Measurements from ENCODE around the gene ZDHHC4.

ZDHHC4 gene

DNA sequence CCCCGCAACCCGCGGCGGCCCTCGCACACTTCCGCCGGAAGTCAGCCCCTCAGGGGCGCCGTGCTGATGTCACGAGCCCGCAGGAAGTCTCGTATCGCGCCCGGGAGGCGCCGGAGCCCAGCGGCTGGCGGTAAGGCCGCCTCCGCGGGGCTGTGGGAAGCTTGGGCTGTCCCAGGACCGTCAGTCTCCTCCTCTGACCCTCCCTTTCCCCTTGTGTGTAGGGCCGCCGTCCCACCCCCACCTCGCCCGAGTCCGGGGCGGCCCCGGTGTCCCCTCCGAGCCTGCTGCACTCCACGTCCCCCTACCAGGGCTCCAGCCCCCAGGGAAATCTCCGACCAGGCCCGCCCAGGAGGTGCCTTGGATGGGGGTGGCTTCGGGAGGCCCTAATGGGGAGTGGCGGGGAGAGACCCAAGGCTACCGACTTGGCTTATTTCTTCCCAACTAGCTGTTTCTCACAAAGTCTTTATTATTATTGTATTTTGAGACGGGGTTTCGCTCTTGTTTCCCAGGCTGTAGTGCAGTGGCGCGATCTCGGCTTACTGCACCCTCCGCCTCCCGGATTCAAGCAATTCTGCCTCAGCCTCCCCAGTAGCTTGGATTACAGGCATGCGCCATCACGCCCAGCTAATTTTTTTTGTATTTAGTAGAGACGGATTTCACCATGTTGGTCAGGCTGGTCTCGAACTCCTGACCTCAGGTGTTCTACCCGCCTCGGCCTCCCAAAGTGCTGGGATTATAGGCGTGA lies at the start of gene ZDHHC4:
Gene ZDHHC4, plus strand, starts transcription at position 86 of the 745 bp plus-strand sequence. CDS start 3,108 bp downstream, outside the sequence.
- Histone ChIP-seq H3K4me3 (ENCODE audit: low read depth, low read length) (peak within 1 kb of the TSS; percentile 76), H3K27me3 (replicated peaks) (no peaks in the 10 kb centered on the region), H3K36me3 (replicated peaks) (peaks cover 6% of the 10 kb centered on the region), H3K27ac (peak within 1 kb of the TSS; percentile 78)
- in situ Hi-C loops (cut with HindIII; ENCODE audit: low pct_ligation_motif_present, low sequenced_read_pairs): no loop called here
- TF ChIP-seq, protein P1, sequence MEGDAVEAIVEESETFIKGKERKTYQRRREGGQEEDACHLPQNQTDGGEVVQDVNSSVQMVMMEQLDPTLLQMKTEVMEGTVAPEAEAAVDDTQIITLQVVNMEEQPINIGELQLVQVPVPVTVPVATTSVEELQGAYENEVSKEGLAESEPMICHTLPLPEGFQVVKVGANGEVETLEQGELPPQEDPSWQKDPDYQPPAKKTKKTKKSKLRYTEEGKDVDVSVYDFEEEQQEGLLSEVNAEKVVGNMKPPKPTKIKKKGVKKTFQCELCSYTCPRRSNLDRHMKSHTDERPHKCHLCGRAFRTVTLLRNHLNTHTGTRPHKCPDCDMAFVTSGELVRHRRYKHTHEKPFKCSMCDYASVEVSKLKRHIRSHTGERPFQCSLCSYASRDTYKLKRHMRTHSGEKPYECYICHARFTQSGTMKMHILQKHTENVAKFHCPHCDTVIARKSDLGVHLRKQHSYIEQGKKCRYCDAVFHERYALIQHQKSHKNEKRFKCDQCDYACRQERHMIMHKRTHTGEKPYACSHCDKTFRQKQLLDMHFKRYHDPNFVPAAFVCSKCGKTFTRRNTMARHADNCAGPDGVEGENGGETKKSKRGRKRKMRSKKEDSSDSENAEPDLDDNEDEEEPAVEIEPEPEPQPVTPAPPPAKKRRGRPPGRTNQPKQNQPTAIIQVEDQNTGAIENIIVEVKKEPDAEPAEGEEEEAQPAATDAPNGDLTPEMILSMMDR (IDR thresholded peaks at IDR 0.05; ENCODE audit: low read depth, low read length, missing control alignments): no peak
- DNase-seq: peak; percentile 76

DNA sequence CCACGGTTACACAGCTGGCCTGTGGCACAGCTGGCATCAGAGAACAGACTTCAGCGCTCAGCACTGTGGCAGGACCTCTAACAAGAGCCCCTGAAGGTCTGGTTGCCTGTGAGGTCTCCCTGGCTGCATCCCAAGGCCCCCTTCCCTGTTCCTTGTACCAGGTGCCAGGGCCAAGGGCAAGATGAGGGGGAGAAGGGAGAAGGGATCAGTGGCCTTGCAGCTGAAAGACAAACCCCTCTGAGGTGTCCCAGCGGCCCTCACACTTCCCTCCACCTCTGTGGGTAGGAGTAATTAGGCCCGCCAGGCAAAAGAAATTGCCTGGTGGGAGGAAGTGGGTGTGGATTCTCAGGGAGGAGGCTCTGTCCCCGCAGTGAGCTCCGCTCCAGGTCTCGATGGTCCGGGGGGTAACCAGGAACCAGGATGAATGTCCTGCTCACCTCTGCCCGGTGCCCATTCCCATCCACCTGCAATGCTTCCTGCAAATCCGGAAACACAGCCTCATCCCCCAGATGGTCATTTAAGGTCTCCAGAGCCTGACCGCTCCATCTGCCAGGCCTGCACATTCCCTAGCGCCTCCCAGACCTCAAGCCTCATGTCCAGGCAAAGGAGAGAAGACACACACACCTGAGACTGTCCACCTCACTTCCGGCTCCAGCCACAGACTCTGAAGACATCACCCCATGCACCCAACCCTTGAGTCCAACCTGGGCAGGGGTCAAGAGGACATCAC lies 48.7 kb upstream of the ZDHHC4 start:
- TF ChIP-seq, protein P1 (IDR thresholded peaks at IDR 0.05; ENCODE audit: low read depth, low read length, missing control alignments): no peak
- in situ Hi-C loops (cut with HindIII; ENCODE audit: low pct_ligation_motif_present, low sequenced_read_pairs): no loop called here
- H3K27me3 ChIP-seq (replicated peaks): peaks cover 25% of the 10 kb centered on the region

DNA sequence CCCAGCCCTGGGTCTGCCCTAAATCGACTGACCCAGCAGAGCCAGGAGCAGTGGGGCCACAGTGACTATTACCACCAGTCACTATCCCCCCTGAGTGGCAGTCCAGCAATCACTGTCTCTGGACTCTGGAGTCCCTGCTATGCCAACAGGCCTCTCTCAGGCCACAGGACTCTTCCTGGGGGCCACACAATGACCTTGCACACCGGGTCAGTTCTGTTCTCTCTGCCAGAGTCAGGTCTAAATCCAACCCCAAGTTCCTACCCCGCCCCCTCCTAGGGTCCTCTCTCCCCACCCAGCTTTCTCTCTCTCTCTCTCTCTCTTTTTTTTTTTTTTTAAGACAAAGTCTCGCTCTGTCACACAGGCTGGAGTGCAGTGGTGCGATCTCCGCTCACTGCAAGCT lies 47.6 kb upstream of the ZDHHC4 start:
- in situ Hi-C loops (cut with HindIII; ENCODE audit: low pct_ligation_motif_present, low sequenced_read_pairs): no loop called here
- peaks cover 25% of the 10 kb centered on the region for H3K27me3 ChIP-seq (replicated peaks)

More for the DNA sequence above, 48.7 kb upstream of the ZDHHC4 start:
- Histone ChIP-seq H3K27ac (no peak overlapping the region), H3K36me3 (replicated peaks) (no peaks in the 10 kb centered on the region), H3K4me3 (ENCODE audit: low read depth, low read length) (no peak overlapping the region)
- no peak for DNase-seq

DNA sequence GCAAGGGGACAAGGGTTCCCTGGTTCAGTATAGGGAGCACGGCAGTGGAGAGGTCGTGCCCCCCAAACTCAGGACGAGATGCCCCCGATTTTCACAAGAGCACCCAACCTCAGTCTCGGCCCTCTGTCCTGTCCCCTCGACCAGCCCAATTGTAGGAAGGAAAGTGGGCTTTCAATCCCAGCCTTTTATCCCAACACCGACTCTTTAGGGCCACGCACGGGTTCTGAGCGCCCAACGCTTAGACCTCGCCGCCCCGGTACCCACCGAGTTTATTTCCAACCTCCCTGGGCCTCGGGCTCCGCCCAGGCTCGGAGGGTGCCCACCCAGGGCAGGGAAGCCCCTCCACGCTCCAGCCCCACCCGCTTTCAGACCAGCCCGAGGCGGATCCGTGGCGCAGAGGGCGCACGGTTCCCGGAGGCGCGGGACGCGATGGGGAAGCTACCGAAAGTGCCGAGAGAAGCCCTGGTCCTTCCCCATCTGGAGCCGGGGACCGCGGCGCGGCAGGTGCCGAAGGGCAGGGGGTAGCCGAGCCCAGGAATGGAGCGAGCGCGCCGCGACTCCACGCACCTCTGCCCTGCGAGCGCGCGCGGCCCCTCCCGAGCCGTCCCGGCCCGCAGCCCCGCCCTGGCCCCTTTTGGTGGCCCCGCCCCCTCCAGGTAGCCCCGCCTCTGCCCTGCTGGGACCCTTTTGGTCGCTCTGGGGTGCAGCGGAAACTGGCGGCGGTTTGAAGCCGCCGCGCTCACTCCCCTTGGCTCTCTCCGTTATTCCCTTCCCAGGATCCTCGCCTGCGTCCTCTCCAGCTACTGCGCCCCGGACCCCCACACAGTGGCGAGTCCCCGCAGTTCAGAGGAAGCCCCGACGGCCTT lies 46.4 kb upstream of the ZDHHC4 start:
- in situ Hi-C loops (cut with HindIII; ENCODE audit: low pct_ligation_motif_present, low sequenced_read_pairs): no loop called here
- no peaks in the 10 kb centered on the region for H3K36me3 ChIP-seq (replicated peaks)
- H3K27me3 ChIP-seq (replicated peaks): peaks cover 25% of the 10 kb centered on the region
- no peak overlapping the region for H3K27ac ChIP-seq
- H3K4me3 ChIP-seq (ENCODE audit: low read depth, low read length): peak overlapping the region; percentile 26
- DNase-seq: no peak
- TF ChIP-seq, protein P1 (IDR thresholded peaks at IDR 0.05; ENCODE audit: low read depth, low read length, missing control alignments): no peak

More for the DNA sequence above, 47.6 kb upstream of the ZDHHC4 start:
- TF ChIP-seq, protein P1 (IDR thresholded peaks at IDR 0.05; ENCODE audit: low read depth, low read length, missing control alignments): no peak
- DNase-seq: no peak
- Histone ChIP-seq H3K4me3 (ENCODE audit: low read depth, low read length) (no peak overlapping the region), H3K36me3 (replicated peaks) (no peaks in the 10 kb centered on the region), H3K27ac (no peak overlapping the region)

DNA sequence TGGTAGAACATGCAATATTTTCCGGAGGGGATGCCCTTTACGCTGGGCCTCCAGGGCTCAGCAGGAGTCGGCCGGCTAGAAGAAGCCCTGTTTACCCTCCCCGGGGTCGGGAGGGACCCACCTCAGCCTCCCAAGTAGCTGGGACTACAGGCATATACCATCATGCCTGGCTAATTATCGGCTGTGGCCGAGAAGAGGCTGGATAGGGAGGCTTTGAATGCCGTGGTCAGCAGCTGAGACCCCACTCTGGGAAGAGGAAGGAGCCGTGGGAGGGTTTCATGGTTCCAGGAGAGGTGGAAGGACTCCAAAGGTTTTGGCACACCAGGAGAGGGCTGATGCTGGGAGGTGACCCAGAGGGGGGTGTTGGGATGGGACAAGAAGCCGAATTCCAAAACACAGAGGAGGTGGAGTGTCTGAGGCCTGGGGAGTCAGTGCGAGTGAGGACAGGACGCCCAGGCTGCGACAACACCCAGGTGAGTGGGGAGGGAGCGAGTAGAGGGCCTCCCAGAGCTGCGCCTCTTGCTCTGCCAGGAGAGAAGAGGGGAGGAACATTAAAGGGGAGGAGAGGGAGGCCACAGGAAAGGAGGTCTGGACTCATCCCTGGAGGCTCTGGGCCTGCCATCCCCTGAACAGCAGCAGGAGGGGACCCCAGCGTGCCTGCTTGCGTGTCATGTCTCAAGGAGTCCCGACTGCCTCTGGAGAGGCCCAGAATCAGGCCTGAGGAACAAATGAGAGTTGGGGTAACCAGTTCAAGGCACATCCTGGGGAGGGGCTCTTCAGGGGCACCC lies 45.6 kb upstream of the ZDHHC4 start:
- Histone ChIP-seq H3K36me3 (replicated peaks) (no peaks in the 10 kb centered on the region), H3K4me3 (ENCODE audit: low read depth, low read length) (no peak overlapping the region), H3K27ac (no peak overlapping the region), H3K27me3 (replicated peaks) (peaks cover 24% of the 10 kb centered on the region)
- in situ Hi-C loops (cut with HindIII; ENCODE audit: low pct_ligation_motif_present, low sequenced_read_pairs): no loop called here
- no peak for DNase-seq
- TF ChIP-seq, protein P1 (IDR thresholded peaks at IDR 0.05; ENCODE audit: low read depth, low read length, missing control alignments): no peak
